ENCODE data around the gene FAM98C.

Gene FAM98C

GRCh38 chr19:38402967-38403674 is at the start of gene FAM98C:
FAM98C (plus strand) TSS chr19:38403093; CDS start chr19:38403154, 61 bp downstream.
- Histone ChIP-seq H3K9me2 (replicated peaks; ENCODE audit: insufficient read depth, low read length) (no peaks in the 10 kb centered on the region), H3K4me2 (ENCODE audit: low read depth, low read length) (peak within 1 kb of the TSS; percentile 97), H3K27me3 (replicated peaks; ENCODE audit: insufficient read depth, low read length) (peaks cover 29% of the 10 kb centered on the region), H3K4me1 (ENCODE audit: low read length) (no peaks in the 10 kb centered on the region), H4K20me1 (ENCODE audit: insufficient read depth, low read length) (no peaks in the 10 kb centered on the region), H3K36me3 (replicated peaks; ENCODE audit: insufficient read depth, low read length) (no peaks in the 10 kb centered on the region), H3K4me3 (ENCODE audit: low read length) (peak within 1 kb of the TSS; percentile 83), H3K9me3 (replicated peaks; ENCODE audit: insufficient read depth, low read length) (no peaks in the 10 kb centered on the region), H3K27ac (ENCODE audit: low read length) (no peak within 1 kb of the TSS), H3K79me2 (ENCODE audit: low read length) (no peaks in the 10 kb centered on the region), H2AFZ (ENCODE audit: low read length) (peak within 1 kb of the TSS; percentile 99), H3F3A (ENCODE audit: insufficient read depth, low read length) (no peaks in the 10 kb centered on the region), H3K9ac (ENCODE audit: low read length) (peak within 1 kb of the TSS; percentile 65; the same call in 1 of the 2 replicates)
- TF ChIP-seq CTCF (IDR thresholded peaks at IDR 0.05; ENCODE audit: low read length): peak; percentile 71
- no peak for TF ChIP-seq EZH2 (optimal IDR thresholded peaks at IDR 0.05; ENCODE audit: low read depth, low read length)
- DNase-seq: peak; percentile 97

DNA sequence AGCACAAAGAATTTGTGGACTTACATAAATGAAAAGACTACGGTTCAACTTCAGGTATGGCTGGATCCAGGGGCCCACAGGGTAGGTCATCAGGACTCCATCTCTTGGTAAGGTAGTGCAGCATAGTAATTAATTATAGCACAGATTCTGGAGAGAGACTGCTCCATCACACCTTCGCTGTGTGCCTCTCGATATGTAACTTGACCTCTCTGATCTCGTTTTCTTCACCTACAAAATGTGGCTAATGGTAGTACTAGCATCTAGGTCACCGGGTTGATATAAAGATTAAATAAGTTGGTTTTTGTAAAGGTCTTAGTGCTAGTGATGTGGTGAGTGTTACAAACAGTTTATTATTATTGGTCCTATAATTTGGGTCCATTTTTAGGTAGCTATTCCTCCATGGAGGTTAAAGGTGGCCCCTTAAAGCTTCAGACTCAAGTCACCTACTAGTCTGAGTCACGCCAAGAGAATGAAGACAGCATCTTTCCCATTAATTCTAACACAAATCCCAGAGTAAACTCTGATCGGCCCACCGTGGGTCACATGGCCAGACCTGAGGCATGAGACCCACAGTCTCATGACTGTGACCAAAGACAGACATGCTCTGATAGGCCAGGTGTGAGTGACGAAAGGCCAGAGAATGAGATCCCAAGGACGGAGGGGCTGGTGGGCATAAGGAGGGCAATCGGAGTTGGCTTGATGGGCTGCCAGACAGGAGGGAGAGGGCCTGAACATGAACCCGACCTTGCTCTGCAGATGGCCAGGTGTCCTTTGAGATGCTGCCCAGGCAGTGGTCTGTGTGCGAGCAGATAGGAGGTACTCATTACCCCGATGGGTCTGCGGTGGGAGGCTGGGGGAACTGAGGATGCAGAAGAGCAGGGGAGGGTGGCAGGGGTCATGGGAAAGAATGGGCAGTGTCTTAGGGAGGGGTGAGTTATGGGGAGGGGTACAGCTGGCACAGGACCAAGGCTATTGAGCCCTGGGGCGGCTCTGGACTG is 46.9 kb upstream of the FAM98C start:
- TF ChIP-seq CTCF (IDR thresholded peaks at IDR 0.05; ENCODE audit: low read length) (no peak), EZH2 (optimal IDR thresholded peaks at IDR 0.05; ENCODE audit: low read depth, low read length) (no peak), EZH2phosphoT487 (IDR thresholded peaks at IDR 0.05; ENCODE audit: low read length) (no peak)

GRCh38 chr19:38358071-38358470 is 44.8 kb upstream of the FAM98C start:
- DNase-seq: no peak
- no peak overlapping the region for H3K27ac ChIP-seq (ENCODE audit: low read length)

More for the DNA sequence above, 46.9 kb upstream of the FAM98C start:
- H3K9me3 ChIP-seq (replicated peaks; ENCODE audit: insufficient read depth, low read length): no peaks in the 10 kb centered on the region
- no peak overlapping the region for H2AFZ ChIP-seq (ENCODE audit: low read length)
- no peak overlapping the region for H3K4me3 ChIP-seq (ENCODE audit: low read length)
- H3K9ac ChIP-seq (ENCODE audit: low read length): no peak overlapping the region
- no peaks in the 10 kb centered on the region for H3K79me2 ChIP-seq (ENCODE audit: low read length)
- no peak overlapping the region for H3K4me2 ChIP-seq (ENCODE audit: low read depth, low read length)
- no peak for DNase-seq
- H3K9me2 ChIP-seq (replicated peaks; ENCODE audit: insufficient read depth, low read length): no peaks in the 10 kb centered on the region
- H4K20me1 ChIP-seq (ENCODE audit: insufficient read depth, low read length): no peaks in the 10 kb centered on the region
- peaks cover 55% of the 10 kb centered on the region for H3K27me3 ChIP-seq (replicated peaks; ENCODE audit: insufficient read depth, low read length)
- H3K4me1 ChIP-seq (ENCODE audit: low read length): no peaks in the 10 kb centered on the region
- no peaks in the 10 kb centered on the region for H3K36me3 ChIP-seq (replicated peaks; ENCODE audit: insufficient read depth, low read length)
- no peaks in the 10 kb centered on the region for H3F3A ChIP-seq (ENCODE audit: insufficient read depth, low read length)
- no peak overlapping the region for H3K27ac ChIP-seq (ENCODE audit: low read length)

More at GRCh38 chr19:38358071-38358470, 44.8 kb upstream of the FAM98C start:
- TF ChIP-seq EZH2phosphoT487 (IDR thresholded peaks at IDR 0.05; ENCODE audit: low read length) (no peak), CTCF (IDR thresholded peaks at IDR 0.05; ENCODE audit: low read length) (no peak), EZH2 (optimal IDR thresholded peaks at IDR 0.05; ENCODE audit: low read depth, low read length) (no peak)
- Histone ChIP-seq H2AFZ (ENCODE audit: low read length) (no peak overlapping the region), H3K79me2 (ENCODE audit: low read length) (no peaks in the 10 kb centered on the region), H3K27me3 (replicated peaks; ENCODE audit: insufficient read depth, low read length) (peaks cover 51% of the 10 kb centered on the region), H3K9ac (ENCODE audit: low read length) (no peak overlapping the region), H3K9me2 (replicated peaks; ENCODE audit: insufficient read depth, low read length) (no peaks in the 10 kb centered on the region), H3F3A (ENCODE audit: insufficient read depth, low read length) (no peaks in the 10 kb centered on the region), H3K4me3 (ENCODE audit: low read length) (no peak overlapping the region), H3K36me3 (replicated peaks; ENCODE audit: insufficient read depth, low read length) (no peaks in the 10 kb centered on the region), H3K9me3 (replicated peaks; ENCODE audit: insufficient read depth, low read length) (no peaks in the 10 kb centered on the region), H4K20me1 (ENCODE audit: insufficient read depth, low read length) (no peaks in the 10 kb centered on the region), H3K4me1 (ENCODE audit: low read length) (no peaks in the 10 kb centered on the region), H3K4me2 (ENCODE audit: low read depth, low read length) (no peak overlapping the region)

All from MM.1S (cell line).